HepG2 (cell line): ENCODE measurements around the gene ZBTB46. TPM values are rescaled to one million over a fixed set of nuclear protein-coding genes. Genes with fewer than 3 reads are reported as not detected.

Experiments used
- DNMT3B ChIP-seq: conservative IDR thresholded peaks from 2 replicates; pipeline ENCODE4 v1.6.1; 2016; ENCODE audit warnings: missing biosample characterization, control low read depth
- EZH2 ChIP-seq: conservative IDR thresholded peaks from 2 replicates; pipeline ENCODE4 v1.6.1; 2012; ENCODE audit warnings: mild to moderate bottlenecking, low read depth, low read length, moderate library complexity
- GABPA ChIP-seq, 2 experiments: IDR thresholded peaks; 2 replicates each; pipeline ENCODE4 v1.6.1; 2011 to 2016; ENCODE audit warnings: low read depth in 2 of 2, low read length in 1 of 2, missing biosample characterization in 1 of 2, missing genetic modification characterization in 1 of 2
- GFI1 ChIP-seq: sonication (generic); formaldehyde crosslinking; IDR thresholded peaks from 2 replicates; pipeline ENCODE4 v1.5.0; 2020; ENCODE audit warnings: missing genetic modification reagents, mild to moderate bottlenecking, borderline replicate concordance
- JUNB ChIP-seq: sonication (generic); formaldehyde crosslinking; IDR thresholded peaks from 2 replicates; pipeline ENCODE4 v1.8.0; 2022; ENCODE audit warnings: missing genetic modification reagents, mild to moderate bottlenecking, borderline replicate concordance
- RARA ChIP-seq: IDR thresholded peaks from 2 replicates; pipeline ENCODE4 v1.6.1; 2016; ENCODE audit warnings: missing genetic modification reagents, missing compliant biosample characterization
- RFX5 ChIP-seq: IDR thresholded peaks from 2 replicates; pipeline ENCODE4 v1.6.1; 2011; ENCODE audit warnings: low read depth, low read length, improper control_type of control experiment
- RORA ChIP-seq: sonication (generic); formaldehyde crosslinking; IDR thresholded peaks from 2 replicates; pipeline ENCODE4 v1.5.0; 2020; ENCODE audit warnings: mild to moderate bottlenecking, missing genetic modification reagents, moderate library complexity
- SMAD1 ChIP-seq: sonication (generic); formaldehyde crosslinking; IDR thresholded peaks from 2 replicates; pipeline ENCODE4 v1.4.0; 2020; ENCODE audit warnings: missing genetic modification reagents, low read depth, mild to moderate bottlenecking, borderline replicate concordance
- TBP ChIP-seq: sonication (generic); formaldehyde crosslinking; IDR thresholded peaks from 2 replicates; pipeline ENCODE4 v1.5.0; 2020; ENCODE audit warnings: missing genetic modification reagents
- TSC22D2 ChIP-seq: sonication (generic); formaldehyde crosslinking; IDR thresholded peaks from 2 replicates; pipeline ENCODE4 v1.5.1; 2020; ENCODE audit warnings: missing genetic modification reagents, mild to moderate bottlenecking, borderline replicate concordance
- U2AF2 ChIP-seq: fragments of 200-400 bp; formaldehyde crosslinking; IDR thresholded peaks from 2 replicates; pipeline ENCODE4 v1.6.1; 2017; ENCODE audit warnings: low read depth, mild to moderate bottlenecking, low read length
- ZBTB38 ChIP-seq: sonication (generic); formaldehyde crosslinking; IDR thresholded peaks from 2 replicates; pipeline ENCODE4 v1.5.1; 2020; ENCODE audit warnings: mild to moderate bottlenecking, missing genetic modification reagents
- ZNF383 ChIP-seq: sonication (generic); formaldehyde crosslinking; IDR thresholded peaks from 2 replicates; pipeline ENCODE4 v1.4.0; 2020; ENCODE audit warnings: missing genetic modification reagents, mild to moderate bottlenecking, borderline replicate concordance
- ZNF563 ChIP-seq: sonication (generic); formaldehyde crosslinking; IDR thresholded peaks from 2 replicates; pipeline ENCODE4 v1.8.0; 2022; ENCODE audit warnings: mild to moderate bottlenecking, moderate library complexity, missing genetic modification reagents
- ZNF687 ChIP-seq: sonication (generic); formaldehyde crosslinking; IDR thresholded peaks from 2 replicates; pipeline ENCODE4 v1.5.1; 2020; ENCODE audit warnings: mild to moderate bottlenecking, missing genetic modification reagents, moderate library complexity
- ZNF782 ChIP-seq: sonication (generic); formaldehyde crosslinking; IDR thresholded peaks from 2 replicates; pipeline ENCODE4 v1.4.0; 2020; ENCODE audit warnings: missing genetic modification reagents, mild to moderate bottlenecking, borderline replicate concordance
- polyA plus RNA-seq, 8 experiments: library from polyadenylated mRNA; depleted of rRNA in 3 of 8; stranded (reverse) in 7 of 8; unstranded in 1 of 8; fragments of >200 nt; fragmentation: Illumina TruSeq in 4 of 8; extraction: Trizol in 4 of 8; gene quantifications; 2 replicates each; pipeline versions ENCODE4 v1.2.1 to v1.2.3, GENCODE V29; 2011 to 2016; ENCODE audit warnings: low read depth in 4 of 8, missing spikeins in 1 of 8, mixed read lengths in 1 of 8; ENCODE audit not compliant: insufficient read depth in 1 of 8
- total RNA-seq, 5 experiments: library from RNA; depleted of rRNA; stranded (reverse); fragments of >200 nt; fragmentation: Illumina TruSeq; extraction: Trizol; gene quantifications; 2 replicates each; pipeline ENCODE4 v1.2.3, GENCODE V29; 2016; ENCODE audit warnings: low read depth in 1 of 5
- TF ChIP-seq, protein P1 (sequence below): sonication (generic); formaldehyde crosslinking; IDR thresholded peaks from 2 replicates; pipeline ENCODE4 v1.4.0; 2020; ENCODE audit warnings: missing genetic modification reagents, borderline replicate concordance
- TF ChIP-seq, protein P2 (sequence below): sonication (generic); formaldehyde crosslinking; IDR thresholded peaks from 2 replicates; pipeline ENCODE4 v1.4.0; 2020; ENCODE audit warnings: mild to moderate bottlenecking, missing genetic modification reagents, borderline replicate concordance

The ZBTB46 gene
- total and polyA plus RNA-seq, 2 of the 13 experiments (the other 11 are each of a cell fraction or from before 2014, with no cell fraction given) = 1.6 to 13.5 TPM

DNA sequence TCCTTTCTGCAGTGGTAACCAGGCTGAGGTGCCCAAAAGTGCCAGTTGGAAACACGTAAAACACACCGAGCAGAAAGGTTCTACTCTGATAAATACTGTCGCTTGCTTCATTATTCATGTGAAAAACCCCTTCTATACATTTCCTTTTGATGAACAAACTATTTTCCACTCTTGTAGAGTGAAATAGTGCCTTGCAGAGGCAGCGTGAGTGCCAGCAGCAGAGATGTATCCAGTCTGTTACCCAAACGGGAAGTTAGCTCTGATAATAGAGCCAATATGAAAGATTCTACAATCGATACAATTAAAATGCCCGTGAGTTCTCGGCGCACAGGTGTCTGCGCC, 1.5 kb downstream of the ZBTB46 start (continued):
- TF ChIP-seq ZNF687 (no peak), ZBTB38 (CRISPR knock-in tag) (peak; percentile 90; the same call in 1 of the 2 replicates), U2AF2 (no peak), JUNB (CRISPR knock-in tag) (no peak), RARA (CRISPR knock-in tag) (no peak), ZNF782 (CRISPR knock-in tag) (no peak), SMAD1 (CRISPR knock-in tag) (no peak), GFI1 (CRISPR knock-in tag) (no peak), EZH2 (peak; percentile 84; the same call in 1 of the 2 replicates), GABPA (IDR thresholded peaks at IDR 0.05; ENCODE audit: low read depth, low read length) (no peak), GABPA (CRISPR knock-in tag; IDR thresholded peaks at IDR 0.05; ENCODE audit: low read depth) (no peak), DNMT3B (CRISPR knock-in tag) (0 out of 2 replicates have a peak, but pooled peaks have one; percentile 30), ZNF383 (CRISPR knock-in tag) (no peak), RFX5 (no peak), ZNF563 (CRISPR knock-in tag) (0 out of 2 replicates have a peak, but pooled peaks have one; percentile 18), TBP (CRISPR knock-in tag) (no peak), RORA (CRISPR knock-in tag) (no peak), TSC22D2 (CRISPR knock-in tag) (no peak)
- TF ChIP-seq, protein P1, sequence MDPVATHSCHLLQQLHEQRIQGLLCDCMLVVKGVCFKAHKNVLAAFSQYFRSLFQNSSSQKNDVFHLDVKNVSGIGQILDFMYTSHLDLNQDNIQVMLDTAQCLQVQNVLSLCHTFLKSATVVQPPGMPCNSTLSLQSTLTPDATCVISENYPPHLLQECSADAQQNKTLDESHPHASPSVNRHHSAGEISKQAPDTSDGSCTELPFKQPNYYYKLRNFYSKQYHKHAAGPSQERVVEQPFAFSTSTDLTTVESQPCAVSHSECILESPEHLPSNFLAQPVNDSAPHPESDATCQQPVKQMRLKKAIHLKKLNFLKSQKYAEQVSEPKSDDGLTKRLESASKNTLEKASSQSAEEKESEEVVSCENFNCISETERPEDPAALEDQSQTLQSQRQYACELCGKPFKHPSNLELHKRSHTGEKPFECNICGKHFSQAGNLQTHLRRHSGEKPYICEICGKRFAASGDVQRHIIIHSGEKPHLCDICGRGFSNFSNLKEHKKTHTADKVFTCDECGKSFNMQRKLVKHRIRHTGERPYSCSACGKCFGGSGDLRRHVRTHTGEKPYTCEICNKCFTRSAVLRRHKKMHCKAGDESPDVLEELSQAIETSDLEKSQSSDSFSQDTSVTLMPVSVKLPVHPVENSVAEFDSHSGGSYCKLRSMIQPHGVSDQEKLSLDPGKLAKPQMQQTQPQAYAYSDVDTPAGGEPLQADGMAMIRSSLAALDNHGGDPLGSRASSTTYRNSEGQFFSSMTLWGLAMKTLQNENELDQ (CRISPR knock-in tag) = no peak
- TF ChIP-seq, protein P2, sequence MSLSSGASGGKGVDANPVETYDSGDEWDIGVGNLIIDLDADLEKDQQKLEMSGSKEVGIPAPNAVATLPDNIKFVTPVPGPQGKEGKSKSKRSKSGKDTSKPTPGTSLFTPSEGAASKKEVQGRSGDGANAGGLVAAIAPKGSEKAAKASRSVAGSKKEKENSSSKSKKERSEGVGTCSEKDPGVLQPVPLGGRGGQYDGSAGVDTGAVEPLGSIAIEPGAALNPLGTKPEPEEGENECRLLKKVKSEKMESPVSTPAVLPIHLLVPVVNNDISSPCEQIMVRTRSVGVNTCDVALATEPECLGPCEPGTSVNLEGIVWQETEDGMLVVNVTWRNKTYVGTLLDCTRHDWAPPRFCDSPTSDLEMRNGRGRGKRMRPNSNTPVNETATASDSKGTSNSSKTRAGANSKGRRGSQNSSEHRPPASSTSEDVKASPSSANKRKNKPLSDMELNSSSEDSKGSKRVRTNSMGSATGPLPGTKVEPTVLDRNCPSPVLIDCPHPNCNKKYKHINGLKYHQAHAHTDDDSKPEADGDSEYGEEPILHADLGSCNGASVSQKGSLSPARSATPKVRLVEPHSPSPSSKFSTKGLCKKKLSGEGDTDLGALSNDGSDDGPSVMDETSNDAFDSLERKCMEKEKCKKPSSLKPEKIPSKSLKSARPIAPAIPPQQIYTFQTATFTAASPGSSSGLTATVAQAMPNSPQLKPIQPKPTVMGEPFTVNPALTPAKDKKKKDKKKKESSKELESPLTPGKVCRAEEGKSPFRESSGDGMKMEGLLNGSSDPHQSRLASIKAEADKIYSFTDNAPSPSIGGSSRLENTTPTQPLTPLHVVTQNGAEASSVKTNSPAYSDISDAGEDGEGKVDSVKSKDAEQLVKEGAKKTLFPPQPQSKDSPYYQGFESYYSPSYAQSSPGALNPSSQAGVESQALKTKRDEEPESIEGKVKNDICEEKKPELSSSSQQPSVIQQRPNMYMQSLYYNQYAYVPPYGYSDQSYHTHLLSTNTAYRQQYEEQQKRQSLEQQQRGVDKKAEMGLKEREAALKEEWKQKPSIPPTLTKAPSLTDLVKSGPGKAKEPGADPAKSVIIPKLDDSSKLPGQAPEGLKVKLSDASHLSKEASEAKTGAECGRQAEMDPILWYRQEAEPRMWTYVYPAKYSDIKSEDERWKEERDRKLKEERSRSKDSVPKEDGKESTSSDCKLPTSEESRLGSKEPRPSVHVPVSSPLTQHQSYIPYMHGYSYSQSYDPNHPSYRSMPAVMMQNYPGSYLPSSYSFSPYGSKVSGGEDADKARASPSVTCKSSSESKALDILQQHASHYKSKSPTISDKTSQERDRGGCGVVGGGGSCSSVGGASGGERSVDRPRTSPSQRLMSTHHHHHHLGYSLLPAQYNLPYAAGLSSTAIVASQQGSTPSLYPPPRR (CRISPR knock-in tag) = no peak
